HepG2 (cell line): ENCODE measurements around the gene PTCRA. TPM values are rescaled to one million over a fixed set of nuclear protein-coding genes. Genes with fewer than 3 reads are reported as not detected.

Source experiments
- AGO1 ChIP-seq: fragments of 200-400 bp; formaldehyde crosslinking; IDR thresholded peaks from 2 replicates; pipeline ENCODE4 v1.6.1; 2017; ENCODE audit warnings: mild to moderate bottlenecking, low read depth, low read length, moderate library complexity; ENCODE audit not compliant: poor library complexity, severe bottlenecking
- FOXK1 ChIP-seq: sonication (generic); formaldehyde crosslinking; IDR thresholded peaks from 2 replicates; pipeline ENCODE4 v1.4.0; 2020; ENCODE audit warnings: low read depth, missing genetic modification reagents, borderline replicate concordance
- GTF2F1 ChIP-seq: fragments of 150-350 bp; IDR thresholded peaks from 2 replicates; pipeline ENCODE4 v1.6.1; 2014; ENCODE audit warnings: low read length
- MYNN ChIP-seq: sonication (generic); formaldehyde crosslinking; IDR thresholded peaks from 2 replicates; pipeline ENCODE4 v1.4.0; 2020; ENCODE audit warnings: mild to moderate bottlenecking, low read depth, missing genetic modification reagents
- NFE2L1 ChIP-seq: sonication (generic); formaldehyde crosslinking; IDR thresholded peaks from 2 replicates; pipeline ENCODE4 v1.4.0; 2020; ENCODE audit warnings: missing genetic modification reagents, mild to moderate bottlenecking, borderline replicate concordance
- NR2F1 ChIP-seq, 2 experiments: fragments of 450-650 bp in 1 of 2; formaldehyde crosslinking in 1 of 2; IDR thresholded peaks; 2 replicates each; pipeline versions ENCODE4 v1.5.0 to v1.6.1; 2016 to 2020; ENCODE audit warnings: mild to moderate bottlenecking in 1 of 2, missing compliant biosample characterization in 1 of 2, missing genetic modification reagents in 1 of 2, moderate library complexity in 1 of 2
- PLSCR1 ChIP-seq: sonication (generic); formaldehyde crosslinking; IDR thresholded peaks from 2 replicates; pipeline ENCODE4 v1.5.0; 2020; ENCODE audit warnings: missing genetic modification reagents, mild to moderate bottlenecking, borderline replicate concordance
- PTBP1 ChIP-seq: fragments of 200-400 bp; formaldehyde crosslinking; IDR thresholded peaks from 2 replicates; pipeline ENCODE4 v1.6.1; 2018; ENCODE audit warnings: low read length, low read depth; ENCODE audit not compliant: poor library complexity, severe bottlenecking
- SRSF4 ChIP-seq: fragments of 200-400 bp; formaldehyde crosslinking; IDR thresholded peaks from one replicate; pipeline ENCODE4 v1.6.1; 2018; ENCODE audit warnings: mild to moderate bottlenecking, low read depth, low read length, moderate library complexity; ENCODE audit not compliant: poor library complexity, severe bottlenecking
- TEAD3 ChIP-seq: optimal IDR thresholded peaks from 2 replicates; pipeline ENCODE3; 2016; ENCODE audit warnings: borderline replicate concordance
- TSC22D2 ChIP-seq: sonication (generic); formaldehyde crosslinking; IDR thresholded peaks from 2 replicates; pipeline ENCODE4 v1.5.1; 2020; ENCODE audit warnings: missing genetic modification reagents, mild to moderate bottlenecking, borderline replicate concordance
- ZBTB26 ChIP-seq: IDR thresholded peaks from 2 replicates; pipeline ENCODE4 v1.6.1; 2016; ENCODE audit warnings: missing compliant biosample characterization, missing genetic modification reagents, borderline replicate concordance
- ZBTB39 ChIP-seq: sonication (generic); formaldehyde crosslinking; IDR thresholded peaks from 2 replicates; pipeline ENCODE4 v1.5.0; 2020; ENCODE audit warnings: missing genetic modification reagents
- ZNF143 ChIP-seq: sonication (generic); formaldehyde crosslinking; IDR thresholded peaks from 2 replicates; pipeline ENCODE4 v1.4.0; 2020; ENCODE audit warnings: missing genetic modification reagents
- ZNF18 ChIP-seq: sonication (generic); formaldehyde crosslinking; IDR thresholded peaks from 2 replicates; pipeline ENCODE4 v1.8.0; 2022; ENCODE audit warnings: mild to moderate bottlenecking, missing genetic modification reagents; ENCODE audit not compliant: insufficient replicate concordance
- ZNF235 ChIP-seq: sonication (generic); formaldehyde crosslinking; IDR thresholded peaks from 2 replicates; pipeline ENCODE4 v1.8.1; 2023; ENCODE audit warnings: mild to moderate bottlenecking, missing genetic modification reagents, borderline replicate concordance
- ZNF367 ChIP-seq: sonication (generic); formaldehyde crosslinking; IDR thresholded peaks from 2 replicates; pipeline ENCODE4 v1.4.0; 2020; ENCODE audit warnings: missing genetic modification reagents, borderline replicate concordance
- ZNF503 ChIP-seq: sonication (generic); formaldehyde crosslinking; IDR thresholded peaks from 2 replicates; pipeline ENCODE4 v1.4.0; 2020; ENCODE audit warnings: missing genetic modification reagents
- ZNF543 ChIP-seq: sonication (generic); formaldehyde crosslinking; IDR thresholded peaks from 2 replicates; pipeline ENCODE4 v1.4.0; 2020; ENCODE audit warnings: mild to moderate bottlenecking, missing genetic modification reagents
- ZNF549 ChIP-seq: sonication (generic); formaldehyde crosslinking; IDR thresholded peaks from 2 replicates; pipeline ENCODE4 v1.5.0; 2020; ENCODE audit warnings: missing genetic modification reagents
- ZNF598 ChIP-seq: sonication (generic); formaldehyde crosslinking; IDR thresholded peaks from 2 replicates; pipeline ENCODE4 v1.5.1; 2020; ENCODE audit warnings: mild to moderate bottlenecking, missing genetic modification reagents, borderline replicate concordance
- ZNF724P ChIP-seq: sonication (generic); formaldehyde crosslinking; IDR thresholded peaks from 2 replicates; pipeline ENCODE4 v1.8.0; 2022; ENCODE audit warnings: missing genetic modification reagents, borderline replicate concordance
- ZNF777 ChIP-seq: sonication (generic); formaldehyde crosslinking; IDR thresholded peaks from 2 replicates; pipeline ENCODE4 v1.4.0; 2020; ENCODE audit warnings: missing genetic modification reagents
- polyA plus RNA-seq, 8 experiments: library from polyadenylated mRNA; depleted of rRNA in 3 of 8; stranded (reverse) in 7 of 8; unstranded in 1 of 8; fragments of >200 nt; fragmentation: Illumina TruSeq in 4 of 8; extraction: Trizol in 4 of 8; gene quantifications; 2 replicates each; pipeline versions ENCODE4 v1.2.1 to v1.2.3, GENCODE V29; 2011 to 2016; ENCODE audit warnings: low read depth in 4 of 8, missing spikeins in 1 of 8, mixed read lengths in 1 of 8; ENCODE audit not compliant: insufficient read depth in 1 of 8
- total RNA-seq, 5 experiments: library from RNA; depleted of rRNA; stranded (reverse); fragments of >200 nt; fragmentation: Illumina TruSeq; extraction: Trizol; gene quantifications; 2 replicates each; pipeline ENCODE4 v1.2.3, GENCODE V29; 2016; ENCODE audit warnings: low read depth in 1 of 5

Gene PTCRA
- total and polyA plus RNA-seq, 2 of the 13 experiments (the other 11 are each of a cell fraction or from before 2014, with no cell fraction given) = not detected

GRCh38 chr6:42877695-42878094 is 38.2 kb upstream of the PTCRA start (continued):
- TF ChIP-seq ZNF724P (CRISPR knock-in tag) = 0 out of 2 replicates have a peak, but pooled peaks have one; percentile 6
- TF ChIP-seq PLSCR1 = no peak
- TF ChIP-seq ZNF367 (CRISPR knock-in tag) = no peak
- no peak for TF ChIP-seq SRSF4
- TF ChIP-seq NR2F1 (CRISPR knock-in tag; IDR thresholded peaks at IDR 0.05) = peak in 1 of 2 experiments; percentile 8; a peak in 1 of 4 replicates
- no peak for TF ChIP-seq ZNF777 (CRISPR knock-in tag)
- TF ChIP-seq ZNF503 (CRISPR knock-in tag) = no peak
- peak; percentile 57 for TF ChIP-seq TEAD3 (CRISPR knock-in tag)
- TF ChIP-seq PTBP1 = no peak
- TF ChIP-seq ZNF143 = peak; percentile 27; the same call in 1 of the 2 replicates
- TF ChIP-seq TSC22D2 = no peak
- no peak for TF ChIP-seq ZNF18 (CRISPR knock-in tag)
- no peak for TF ChIP-seq GTF2F1
- no peak for TF ChIP-seq ZNF235 (CRISPR knock-in tag)
- TF ChIP-seq ZNF549 = no peak
- no peak for TF ChIP-seq MYNN
- no peak for TF ChIP-seq ZNF543 (CRISPR knock-in tag)
- TF ChIP-seq FOXK1 (CRISPR knock-in tag) = no peak
- TF ChIP-seq ZBTB26 (CRISPR knock-in tag) = no peak; the same call in 1 of the 2 replicates
- no peak for TF ChIP-seq AGO1
- no peak for TF ChIP-seq NFE2L1 (CRISPR knock-in tag)
- no peak for TF ChIP-seq ZBTB39 (CRISPR knock-in tag)
- no peak for TF ChIP-seq ZNF598 (CRISPR knock-in tag)
